A673 (cell line): ENCODE data around the gene ATG5. TPM values are rescaled to one million over a fixed set of nuclear protein-coding genes. Genes with fewer than 3 reads are reported as not detected.
A peak's percentile ranks its signal among the peaks of the same experiment; 100 is the strongest.

Source experiments
- BruUV-seq: library from RNA; stranded (reverse); fragments of 400-500 nt; replicated peaks from 2 replicates; lab custom pipeline; 2021; lab: Mats Ljungman, UMichigan
- CTCF ChIA-PET: fragments of 300-600 bp; sonication (Branson Sonifier 250); formaldehyde crosslinking; loops from one replicate; lab custom pipeline; 2022; ENCODE audit warnings: antibody characterized with exemption; lab: Charles Lee
- POLR2A ChIA-PET: fragments of 300-600 bp; sonication (Branson Sonifier 250); formaldehyde crosslinking; loops from one replicate; lab custom pipeline; 2022; ENCODE audit warnings: antibody characterized with exemption; ENCODE audit not compliant: low non-redundant PET; lab: Charles Lee
- DNase-seq: peaks from one replicate; pipeline ENCODE4 v3.0.0-alpha.2; 2015; ENCODE audit warnings: low spot score
- H3K27ac ChIP-seq: fragments of 200-600 bp; sonication (generic); 2 replicates; pipeline ENCODE4 v1.5.1; 2016; ENCODE audit warnings: mixed run types, low read depth, mild to moderate bottlenecking, mixed read lengths, antibody characterized with exemption, low read length; ENCODE audit not compliant: poor library complexity, severe bottlenecking
- H3K27me3 ChIP-seq: fragments of 200-600 bp; sonication (generic); replicated peaks from 2 replicates; pipeline ENCODE4 v1.6.1; 2017; ENCODE audit warnings: mixed run types, low read depth, mild to moderate bottlenecking, mixed read lengths, antibody characterized with exemption, low read length; ENCODE audit not compliant: insufficient read depth, poor library complexity
- H3K36me3 ChIP-seq: fragments of 200-600 bp; sonication (generic); 2 replicates; pipeline ENCODE4 v1.6.1; 2016; ENCODE audit warnings: mixed run types, mild to moderate bottlenecking, mixed read lengths, antibody characterized with exemption, low read length; ENCODE audit not compliant: insufficient read depth, poor library complexity, severe bottlenecking
- H3K4me1 ChIP-seq: fragments of 200-600 bp; sonication (generic); 2 replicates; pipeline ENCODE4 v1.6.1; 2017; ENCODE audit warnings: mixed run types, mild to moderate bottlenecking, mixed read lengths, antibody characterized with exemption, low read length; ENCODE audit not compliant: insufficient read depth, poor library complexity, severe bottlenecking
- H3K4me3 ChIP-seq: fragments of 200-600 bp; sonication (generic); 2 replicates; pipeline ENCODE4 v1.5.1; 2016; ENCODE audit warnings: low read depth, mixed run types, mild to moderate bottlenecking, mixed read lengths, low read length; ENCODE audit not compliant: poor library complexity, severe bottlenecking
- H3K9me3 ChIP-seq: fragments of 200-600 bp; sonication (generic); 2 replicates; pipeline ENCODE4 v1.6.1; 2016; ENCODE audit warnings: mixed run types, low read depth, mild to moderate bottlenecking, mixed read lengths, antibody characterized with exemption, low read length; ENCODE audit not compliant: poor library complexity, severe bottlenecking
- CTCF ChIP-seq: fragments of 300-800, 200-600 bp; sonication (generic); conservative IDR thresholded peaks from 2 replicates; pipeline ENCODE4 v1.5.1; 2017; ENCODE audit warnings: low read depth, mild to moderate bottlenecking, antibody characterized with exemption, low read length, moderate library complexity, mixed read lengths
- EZH2 ChIP-seq: fragments of 200-600 bp; sonication (generic); IDR thresholded peaks from 2 replicates; pipeline ENCODE4 v1.6.1; 2017; ENCODE audit warnings: borderline replicate concordance, low read depth, mild to moderate bottlenecking, mixed read lengths, antibody characterized with exemption, low read length; ENCODE audit not compliant: poor library complexity, severe bottlenecking
- intact Hi-C: fragments of 100-400 bp; cut with micrococcal nuclease; formaldehyde crosslinking; loops from one replicate; pipeline ENCODE4 v1.10.0; 2022; ENCODE audit not compliant: unreplicated experiment
- total RNA-seq: library from RNA; stranded (reverse); gene quantifications from 2 replicates; pipeline ENCODE4 v1.2.3, GENCODE V29; 2021

ATG5 gene
- total RNA-seq, 1 experiment from 2014 or later, result 37.0 TPM

GRCh38 chr6:106315765-106316374 is 9.7 kb downstream of the ATG5 start:
- intact Hi-C loops, result no loop called here
- peaks cover 10% of the 10 kb centered on the region for H3K36me3 ChIP-seq
- POLR2A ChIA-PET, result no interaction called here
- H3K9me3 ChIP-seq, result no peaks in the 10 kb centered on the region
- BruUV-seq, result no TSS peak
- TF ChIP-seq EZH2 (no peak), CTCF (no peak)
- CTCF ChIA-PET, result no interaction called here
- peaks cover 24% of the 10 kb centered on the region for H3K4me1 ChIP-seq
- no peak overlapping the region for H3K4me3 ChIP-seq
- DNase-seq, result peak; percentile 77
- no peaks in the 10 kb centered on the region for H3K27me3 ChIP-seq
- no peak overlapping the region for H3K27ac ChIP-seq

GRCh38 chr6:106309766-106310373 is 15.7 kb downstream of the ATG5 start:
- Histone ChIP-seq H3K36me3 (peaks cover 7% of the 10 kb centered on the region), H3K4me1 (peaks cover 36% of the 10 kb centered on the region), H3K27ac (peak overlapping the region; percentile 58), H3K4me3 (no peak overlapping the region), H3K27me3 (no peaks in the 10 kb centered on the region), H3K9me3 (no peaks in the 10 kb centered on the region)
- ChIA-PET POLR2A (no interaction called here), CTCF (no interaction called here)
- TF ChIP-seq EZH2 (no peak), CTCF (no peak)
- no TSS peak for BruUV-seq
- peak; percentile 66 for DNase-seq
- intact Hi-C loops, result loop anchor here (10.0 kb wide), 2 partner anchors 225 to 875 kb away; partner anchors contain the start of gene PRDM1

GRCh38 chr6:106308985-106309384 is 16.6 kb downstream of the ATG5 start:
- Histone ChIP-seq H3K27me3 (no peaks in the 10 kb centered on the region), H3K36me3 (peaks cover 3% of the 10 kb centered on the region), H3K4me1 (peaks cover 36% of the 10 kb centered on the region), H3K27ac (peak overlapping the region; percentile 58), H3K9me3 (no peaks in the 10 kb centered on the region), H3K4me3 (no peak overlapping the region)
- no peak for DNase-seq
- intact Hi-C loops, result loop anchor here (10.0 kb wide), 2 partner anchors 224 to 874 kb away; partner anchors contain the start of gene PRDM1
- no TSS peak for BruUV-seq
- POLR2A ChIA-PET, result no interaction called here
- CTCF ChIA-PET, result no interaction called here
- TF ChIP-seq EZH2 (no peak), CTCF (no peak)
